Esophagus squamous epithelium (tissue), 5 donors: ENCODE data around the gene RAMACL. TPM values are rescaled to one million over a fixed set of nuclear protein-coding genes. Genes with fewer than 3 reads are reported as not detected.
A peak's percentile ranks its signal among the peaks of the same experiment; 100 is the strongest.

Experiments
- DNase-seq: peaks from one replicate; lab custom pipeline; 2025; lab: John Stamatoyannopoulos, UW
- H3K27ac ChIP-seq, 4 donors: fragments of 200-600 bp; sonication (generic); one replicate each; pipeline ENCODE4 v1.5.1; 2016 to 2019; ENCODE audit warnings: mild to moderate bottlenecking in 1 of 4
- H3K27me3 ChIP-seq, 4 donors: fragments of 200-600 bp; sonication (generic); 1 replicate in 3 of 4; 2 replicates in 1 of 4; pipeline versions ENCODE4 v1.5.1 to v1.6.0; 2017 to 2021; ENCODE audit warnings: antibody characterized with exemption in 1 of 4
- H3K36me3 ChIP-seq, 3 donors: fragments of 200-600 bp; sonication (generic); one replicate each; pipeline ENCODE4 v1.5.1; 2016 to 2019
- H3K4me1 ChIP-seq, 3 donors: fragments of 200-600 bp; sonication (generic); one replicate each; pipeline ENCODE4 v1.5.1; 2017 to 2019
- H3K4me3 ChIP-seq, 4 donors: fragments of 200-600 bp; sonication (generic); 1 replicate in 3 of 4; 2 replicates in 1 of 4; pipeline ENCODE4 v1.5.1; 2016 to 2019; ENCODE audit warnings: mild to moderate bottlenecking in 2 of 4, moderate library complexity in 1 of 4
- H3K9me3 ChIP-seq, 3 donors: fragments of 200-600 bp; sonication (generic); one replicate each; pipeline ENCODE4 v1.5.1; 2016 to 2019
- CTCF ChIP-seq, 6 experiments: fragments of 450-650 bp in 4 of 6; fragments of 200-600 bp in 2 of 6; sonication (generic) in 2 of 6; IDR thresholded peaks; one replicate each; pipeline ENCODE4 v1.5.1; 2016 to 2019; ENCODE audit warnings: antibody characterized with exemption in 6 of 6, mild to moderate bottlenecking in 4 of 6, moderate library complexity in 4 of 6
- POLR2A ChIP-seq, 4 donors: fragments of 450-650 bp; IDR thresholded peaks; one replicate each; pipeline ENCODE4 v1.6.1; 2017; ENCODE audit warnings: antibody characterized with exemption in 4 of 4, mild to moderate bottlenecking in 4 of 4, moderate library complexity in 3 of 4
- WGBS, 2 donors: methylation state at CpG; one replicate each; pipeline ENCODE4 v1.1.5; 2018; 5-methylcytosine and 5-hydroxymethylcytosine counted together
- intact Hi-C: fragments of 100-400 bp; cut with DNase I; formaldehyde crosslinking; loops from one replicate; pipeline ENCODE4 v1.15.0; 2022
- total RNA-seq, 4 donors: library from RNA; depleted of rRNA; stranded (reverse); fragments of >200 nt; gene quantifications; one replicate each; pipeline ENCODE4 v1.1.0, GENCODE V29; 2016
- donor health status: DM: yes; HTN: yes; CAD: no.

Gene RAMACL
- total RNA-seq, 4 donors from 2014 or later = 0.99 to 2.7 (median 1.3) TPM

- H3K9me3 ChIP-seq = no peaks in the 10 kb centered on the region
- H3K4me3 ChIP-seq = no peak overlapping the region
- H3K27me3 ChIP-seq = peaks cover 0 to 13% (median 0%) of the 10 kb centered on the region in 4 donors
- no peak for TF ChIP-seq CTCF (IDR thresholded peaks at IDR 0.05)
- no peak for TF ChIP-seq POLR2A (IDR thresholded peaks at IDR 0.05)
- no peaks in the 10 kb centered on the region for H3K36me3 ChIP-seq
- intact Hi-C loops = no loop called here
- 70 to 71% methylated on average over 7 to 8 of the region's 8 CpGs for WGBS, 2 donors
- peaks cover 22 to 72% (median 24%) of the 10 kb centered on the region in 3 donors for H3K4me1 ChIP-seq
- peak overlapping the region; percentile 35 to 95 (median 86) for H3K27ac ChIP-seq
- DNase-seq = no peak
These were observed 34.1 kb upstream of the RAMACL start for GRCh38 chr6:166620478-166621113.

- DNase-seq = no peak
- Histone ChIP-seq H3K36me3 (no peaks in the 10 kb centered on the region), H3K27me3 (peaks cover 0 to 7% (median 0%) of the 10 kb centered on the region in 4 donors), H3K4me1 (peaks cover 22 to 73% (median 28%) of the 10 kb centered on the region in 3 donors), H3K9me3 (no peaks in the 10 kb centered on the region), H3K4me3 (no peak overlapping the region), H3K27ac (peak overlapping the region; percentile 35 to 95 (median 86))
- intact Hi-C loops = no loop called here
- TF ChIP-seq CTCF (IDR thresholded peaks at IDR 0.05) (no peak), POLR2A (IDR thresholded peaks at IDR 0.05) (no peak)
- 36 to 44% methylated on average over 3 of the region's 3 CpGs for WGBS, 2 donors
These were observed 33.4 kb upstream of the RAMACL start for GRCh38 chr6:166619912-166620311.

- Histone ChIP-seq H3K36me3 (no peaks in the 10 kb centered on the region), H3K27me3 (peaks cover 0 to 3% (median 0%) of the 10 kb centered on the region in 4 donors), H3K4me3 (no peak overlapping the region), H3K27ac (peak overlapping the region; percentile 21 to 95 (median 81)), H3K4me1 (peaks cover 22 to 74% (median 35%) of the 10 kb centered on the region in 3 donors), H3K9me3 (no peaks in the 10 kb centered on the region)
- DNase-seq = no peak
- TF ChIP-seq POLR2A (IDR thresholded peaks at IDR 0.05) (no peak), CTCF (IDR thresholded peaks at IDR 0.05) (no peak)
- intact Hi-C loops = no loop called here
- WGBS, 2 donors = 91 to 96% methylated on average over 27 of the region's 27 CpGs
These were observed 32.6 kb upstream of the RAMACL start for GRCh38 chr6:166618866-166619761.

DNA sequence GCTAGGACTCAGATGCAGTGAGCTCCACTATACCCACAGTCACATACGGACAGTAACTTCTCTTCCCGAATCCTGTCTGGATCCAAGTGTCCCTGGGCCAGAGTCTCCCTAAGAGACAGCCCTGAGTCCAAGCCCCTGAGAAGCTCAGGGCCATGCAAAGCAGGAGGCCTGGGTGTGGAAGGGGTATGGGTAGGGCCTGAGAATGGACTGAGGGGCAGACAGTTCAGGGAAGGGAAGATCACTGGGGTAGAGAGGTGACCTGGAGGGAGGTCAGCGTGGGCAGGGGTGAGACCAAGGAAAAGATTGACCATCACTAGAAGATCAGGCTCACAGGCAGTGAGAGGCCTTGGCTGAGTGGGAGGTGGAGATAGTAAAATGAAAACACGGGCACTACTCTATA is 31.8 kb upstream of the RAMACL start:
- H3K27me3 ChIP-seq = peaks cover 0 to 3% (median 0%) of the 10 kb centered on the region in 4 donors
- intact Hi-C loops = no loop called here
- H3K27ac ChIP-seq = peak overlapping the region in 1 of 4 donors; percentile 32
- TF ChIP-seq CTCF (IDR thresholded peaks at IDR 0.05) (no peak), POLR2A (IDR thresholded peaks at IDR 0.05) (no peak)
- H3K4me3 ChIP-seq = no peak overlapping the region
- WGBS, 2 donors = 96% methylated on average over 4 of the region's 4 CpGs
- H3K36me3 ChIP-seq = no peaks in the 10 kb centered on the region
- no peak for DNase-seq
- H3K9me3 ChIP-seq = no peaks in the 10 kb centered on the region
- H3K4me1 ChIP-seq = peaks cover 22 to 76% (median 36%) of the 10 kb centered on the region in 3 donors

- WGBS, 2 donors = 84 to 94% methylated on average over 7 of the region's 7 CpGs
- DNase-seq = no peak
- no peak overlapping the region for H3K27ac ChIP-seq
These were observed 30.9 kb upstream of the RAMACL start for GRCh38 chr6:166617359-166617758.

More at GRCh38 chr6:166617359-166617758, 30.9 kb upstream of the RAMACL start:
- Histone ChIP-seq H3K4me1 (peaks cover 17 to 76% (median 36%) of the 10 kb centered on the region in 3 donors), H3K4me3 (no peak overlapping the region), H3K36me3 (no peaks in the 10 kb centered on the region), H3K27me3 (no peaks in the 10 kb centered on the region), H3K9me3 (no peaks in the 10 kb centered on the region)
- intact Hi-C loops = no loop called here
- TF ChIP-seq POLR2A (IDR thresholded peaks at IDR 0.05) (no peak), CTCF (IDR thresholded peaks at IDR 0.05) (no peak)
